ENCODE results near the gene ADCY9.

ADCY9 gene

DNA sequence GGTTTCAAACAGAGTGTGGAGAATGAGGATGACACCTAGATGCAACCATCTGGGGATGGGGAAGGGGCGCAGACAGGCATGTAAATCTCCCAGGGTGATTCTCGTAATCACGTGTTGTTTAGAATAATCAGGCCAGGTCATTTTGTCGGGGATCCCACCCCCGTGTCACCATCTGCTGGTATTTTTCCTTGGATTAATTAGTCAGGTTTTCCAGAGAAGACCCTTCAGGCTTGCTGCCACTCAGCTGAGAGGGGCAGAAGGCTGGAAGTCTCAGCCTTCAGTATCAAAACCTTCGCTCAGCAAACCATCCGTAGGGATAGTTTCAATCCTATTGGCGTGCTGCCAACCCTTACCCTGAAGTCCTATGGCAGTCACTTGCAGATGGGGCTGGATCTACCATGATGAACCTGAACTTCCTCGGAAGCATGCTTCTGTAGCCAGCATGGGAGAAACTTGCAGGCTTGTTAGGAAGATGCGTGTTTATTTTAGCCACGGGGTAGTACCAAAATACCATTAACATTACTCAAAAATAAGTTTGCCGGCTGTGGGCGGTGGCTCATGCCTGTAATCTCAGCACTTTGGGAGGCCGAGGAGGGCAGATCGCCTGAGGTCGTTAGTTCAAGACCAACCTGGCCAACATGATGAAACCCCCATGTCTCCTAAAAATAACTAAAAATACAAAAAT lies 7.5 kb upstream of the ADCY9 start:
- DNase-seq (ENCODE audit: low spot score), result no peak

DNA sequence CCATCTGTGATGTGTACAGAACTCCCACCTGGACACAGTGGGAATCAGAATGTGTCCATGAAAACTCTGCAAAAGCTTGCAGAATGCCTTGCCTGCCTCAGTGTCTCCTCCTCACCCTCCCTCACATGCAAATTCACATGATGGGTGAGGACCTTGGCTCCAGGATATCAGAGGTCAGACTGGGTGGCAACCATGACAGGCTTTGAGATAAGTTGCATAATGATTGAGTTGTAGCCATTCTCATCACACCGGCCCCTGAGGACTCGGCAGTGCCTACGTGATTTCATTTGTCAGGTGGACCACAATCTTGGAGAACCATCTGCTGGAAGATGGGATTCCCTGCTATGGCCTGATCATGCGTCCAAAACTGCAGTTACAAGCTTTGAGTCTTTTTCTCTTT lies 3.9 kb upstream of the ADCY9 start:
- DNase-seq (ENCODE audit: low spot score), result no peak

- no peak for DNase-seq (ENCODE audit: low spot score)
These were observed 972 bp upstream of the ADCY9 start for GRCh38 chr16:4117250-4117578.

DNA sequence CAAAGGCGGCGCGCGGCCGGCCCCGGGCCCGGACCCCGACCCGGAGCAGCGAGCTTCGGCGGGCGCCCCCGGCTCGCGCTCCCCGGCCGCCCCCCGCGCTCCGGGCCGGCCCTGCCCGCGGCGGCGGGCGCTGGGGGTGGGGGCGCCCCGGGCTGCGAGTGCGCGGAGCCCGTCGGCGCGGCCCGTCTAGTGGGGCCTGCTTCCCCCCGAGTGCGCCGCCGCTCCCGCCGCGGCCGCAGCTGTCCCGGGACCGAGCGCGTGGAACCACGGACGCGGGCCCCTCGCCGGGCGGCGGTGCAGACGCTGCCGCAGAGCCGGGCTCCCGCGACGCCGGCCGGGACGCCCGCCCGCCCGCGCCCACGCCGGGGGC lies 308 bp downstream of the ADCY9 start:
- no peak for DNase-seq (ENCODE audit: low spot score)

- DNase-seq (ENCODE audit: low spot score), result peak; percentile 57
These were observed 863 bp downstream of the ADCY9 start for GRCh38 chr16:4115209-4115948.

GRCh38 chr16:4114257-4115208 lies 1.7 kb downstream of the ADCY9 start:
- no peak for DNase-seq (ENCODE audit: low spot score)

GRCh38 chr16:4113358-4114256 lies 2.6 kb downstream of the ADCY9 start:
- no peak for DNase-seq (ENCODE audit: low spot score)

GRCh38 chr16:4111748-4112696 lies 4.2 kb downstream of the ADCY9 start:
- no peak for DNase-seq (ENCODE audit: low spot score)

DNA sequence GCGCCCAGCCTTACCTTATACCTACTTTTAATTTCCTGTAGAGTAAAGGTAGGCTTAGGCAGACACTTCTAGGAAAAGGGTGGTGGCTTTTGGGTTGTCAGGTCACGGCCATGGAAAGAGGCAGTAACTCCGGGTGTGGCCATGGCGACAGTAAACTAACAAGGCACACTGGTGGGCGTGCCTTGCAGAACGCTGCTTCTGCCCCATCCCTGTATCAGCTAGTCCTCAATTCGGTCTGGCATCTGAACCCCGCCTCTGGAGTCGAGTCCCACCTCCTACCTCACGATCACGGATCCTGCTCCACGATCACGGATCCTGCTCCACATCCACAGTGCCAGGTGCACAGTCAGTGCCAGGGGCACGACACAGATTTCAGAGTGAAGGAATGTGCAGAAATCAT lies 5.6 kb downstream of the ADCY9 start:
- no peak for DNase-seq (ENCODE audit: low spot score)

DNA sequence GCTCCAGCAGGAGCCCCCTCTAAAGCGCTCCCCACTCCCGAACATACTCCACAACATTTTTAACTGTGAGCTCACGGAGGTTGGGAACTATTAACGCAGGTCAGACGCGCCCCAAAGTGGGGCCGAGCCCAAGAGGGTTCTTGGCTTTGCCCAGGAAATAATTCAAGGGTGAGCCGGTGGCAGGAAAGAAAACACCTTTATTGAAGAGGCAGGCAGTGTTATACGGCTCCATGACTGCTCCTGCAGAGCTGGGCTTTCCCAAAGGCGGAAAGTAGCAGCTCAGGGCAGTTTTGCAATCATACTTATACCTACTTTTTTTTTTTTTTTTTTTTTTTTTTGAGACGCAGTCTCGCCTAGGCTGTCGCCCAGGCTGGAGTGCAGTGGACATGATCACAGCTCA lies 6.2 kb downstream of the ADCY9 start:
- no peak for DNase-seq (ENCODE audit: low spot score)

GRCh38 chr16:4109250-4109736 lies 6.9 kb downstream of the ADCY9 start:
- no peak for DNase-seq (ENCODE audit: low spot score)

DNA sequence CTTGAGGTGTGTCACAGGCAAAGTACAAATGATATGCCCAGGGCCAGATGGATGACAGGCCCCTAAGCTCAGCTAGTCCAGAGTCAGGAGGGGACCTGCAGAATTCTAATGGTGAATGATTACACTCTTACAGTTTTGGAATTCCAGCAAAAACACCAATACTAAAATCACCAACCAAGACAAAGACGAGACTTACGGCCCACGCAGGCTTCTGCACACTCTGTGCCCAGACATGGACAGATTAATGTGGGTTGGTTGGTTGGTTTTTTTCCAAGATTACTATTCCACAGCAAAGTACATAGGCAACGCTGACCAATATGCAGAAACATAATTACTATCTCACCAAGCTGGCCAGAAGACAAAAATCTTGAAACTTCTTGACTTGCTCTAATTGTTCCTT lies 9.7 kb downstream of the ADCY9 start:
- DNase-seq (ENCODE audit: low spot score), result no peak

DNA sequence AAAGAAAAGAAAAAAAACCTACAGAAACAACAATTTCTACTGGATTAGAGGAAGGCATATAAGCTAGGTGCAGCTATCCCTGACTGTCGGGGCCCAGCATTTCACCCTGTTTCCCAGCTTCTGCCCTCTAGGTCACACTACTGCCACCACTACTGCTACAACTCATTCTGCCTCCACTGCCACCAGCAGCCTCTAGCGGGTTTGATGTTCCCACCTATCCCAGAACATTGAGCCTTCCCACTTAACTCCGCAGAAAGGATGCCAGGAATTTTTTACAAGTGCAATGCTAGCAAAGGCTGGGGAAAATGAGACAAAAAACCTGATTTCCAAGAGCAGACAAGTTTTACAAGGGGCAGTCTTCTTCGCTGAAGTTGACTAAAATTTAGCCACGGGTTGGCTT lies 10.4 kb downstream of the ADCY9 start:
- DNase-seq (ENCODE audit: low spot score), result no peak

DNA sequence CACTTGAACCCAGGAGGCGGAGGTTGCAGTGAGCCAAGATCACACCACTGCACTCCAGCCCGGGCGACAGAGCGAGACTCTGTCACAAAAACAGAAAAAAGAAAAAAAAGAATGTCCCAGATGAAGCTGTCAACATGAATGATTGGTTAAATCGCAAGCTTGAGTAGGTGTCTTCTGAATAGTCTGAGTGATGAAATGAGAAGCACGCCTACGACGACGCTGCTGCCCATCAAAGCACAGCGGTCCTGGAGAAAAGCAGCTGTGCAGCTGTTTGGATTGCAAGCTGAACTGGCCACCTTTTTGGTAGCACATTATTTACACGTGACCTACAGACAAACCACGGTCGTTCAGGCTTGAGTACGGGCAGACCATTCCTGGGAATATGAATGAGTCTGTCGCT lies 12.5 kb downstream of the ADCY9 start:
- DNase-seq (ENCODE audit: low spot score), result no peak

GRCh38 chr16:4101421-4102219 lies 14.6 kb downstream of the ADCY9 start:
- no peak for DNase-seq (ENCODE audit: low spot score)

DNA sequence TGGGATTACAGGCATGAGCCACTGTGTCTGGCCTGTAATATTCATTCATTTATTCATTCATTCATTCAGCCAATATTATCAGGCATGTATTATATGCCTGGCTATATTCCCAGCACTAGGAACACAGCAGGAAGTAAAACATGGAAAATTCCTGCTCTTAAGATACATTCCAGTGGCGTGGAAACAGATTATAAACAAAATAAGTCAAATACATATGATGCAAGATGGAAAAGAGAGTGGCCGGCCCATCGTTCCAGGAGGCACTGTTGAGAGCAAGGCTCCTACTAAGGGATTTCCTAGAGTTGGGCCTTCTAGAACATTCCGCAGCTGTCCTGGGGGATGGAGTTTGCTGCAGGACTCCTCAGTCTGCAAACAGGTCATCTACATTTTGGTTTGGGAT lies 17.7 kb downstream of the ADCY9 start:
- DNase-seq (ENCODE audit: low spot score), result no peak

- DNase-seq (ENCODE audit: low spot score), result no peak
These were observed 18.4 kb downstream of the ADCY9 start for GRCh38 chr16:4097826-4098240.

DNA sequence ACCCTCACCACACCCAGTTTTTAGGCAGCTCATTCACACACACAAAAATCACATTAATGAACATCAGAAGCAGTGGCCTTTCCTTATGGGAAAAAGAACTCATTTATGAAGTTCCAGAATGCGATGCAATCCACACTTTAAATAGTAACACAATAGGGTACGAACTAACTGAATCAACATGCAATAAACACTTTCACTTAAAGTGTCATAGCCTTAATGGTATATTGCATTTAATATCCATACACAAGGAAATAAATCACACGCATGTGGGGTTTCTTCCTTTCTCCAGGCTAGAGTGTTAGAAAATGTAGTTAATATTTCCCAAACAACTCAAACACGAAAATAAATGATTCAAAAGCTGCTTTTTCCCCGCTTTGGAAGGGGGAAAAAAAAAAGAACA lies 19.7 kb downstream of the ADCY9 start:
- DNase-seq (ENCODE audit: low spot score), result no peak

- DNase-seq (ENCODE audit: low spot score), result no peak
These were observed 22.0 kb downstream of the ADCY9 start for GRCh38 chr16:4094127-4094773.
